ENCODE results near the gene PIP4K2C.
"Not testable (repeated sequence)": the region's sequence is repeated elsewhere in the genome, so short reads cannot be mapped to it uniquely, and the experiment has no call there.

Gene PIP4K2C

DNA sequence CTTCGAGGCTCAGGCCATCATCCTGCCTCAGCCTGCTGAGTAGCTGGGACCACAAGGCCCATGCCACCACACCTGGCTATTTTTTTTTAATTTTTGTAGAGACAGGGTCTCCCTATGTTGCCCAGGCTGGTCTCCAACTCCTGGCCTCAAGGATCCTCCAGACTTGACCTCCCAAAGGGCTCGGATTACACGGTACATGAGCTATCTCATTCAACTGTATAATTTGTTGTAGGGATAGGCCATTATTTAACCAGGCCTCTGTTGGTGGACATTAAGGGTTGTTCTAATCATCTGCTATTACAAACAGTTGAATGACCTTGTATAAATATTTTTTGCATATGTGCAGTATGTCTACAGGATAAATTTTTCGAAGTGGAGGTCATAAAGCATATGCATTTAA lies 32.1 kb upstream of the PIP4K2C start:
- in situ Hi-C loops (cut with MboI; ENCODE audit: low sequenced_read_pairs) = no loop called here

DNA sequence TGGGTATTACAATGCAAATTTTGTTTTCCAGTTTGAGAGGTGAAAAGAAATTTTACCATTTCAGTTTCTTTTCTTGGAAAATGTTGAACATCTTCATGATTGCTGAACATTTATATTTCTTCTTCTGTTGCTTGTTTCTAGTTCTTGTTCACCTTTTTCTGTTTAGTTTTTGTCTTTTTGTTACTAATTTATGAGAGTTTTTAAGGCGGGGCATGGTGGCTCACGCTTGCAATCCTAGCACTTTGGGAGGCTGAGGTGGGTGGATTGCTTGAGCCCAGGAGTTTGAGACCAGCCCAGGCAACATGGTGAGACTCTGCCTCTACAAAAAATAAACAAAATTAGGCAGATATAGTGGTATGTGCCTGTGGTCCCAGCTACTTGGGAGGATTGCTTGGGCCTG lies 30.5 kb upstream of the PIP4K2C start:
- in situ Hi-C loops (cut with MboI; ENCODE audit: low sequenced_read_pairs) = no loop called here

DNA sequence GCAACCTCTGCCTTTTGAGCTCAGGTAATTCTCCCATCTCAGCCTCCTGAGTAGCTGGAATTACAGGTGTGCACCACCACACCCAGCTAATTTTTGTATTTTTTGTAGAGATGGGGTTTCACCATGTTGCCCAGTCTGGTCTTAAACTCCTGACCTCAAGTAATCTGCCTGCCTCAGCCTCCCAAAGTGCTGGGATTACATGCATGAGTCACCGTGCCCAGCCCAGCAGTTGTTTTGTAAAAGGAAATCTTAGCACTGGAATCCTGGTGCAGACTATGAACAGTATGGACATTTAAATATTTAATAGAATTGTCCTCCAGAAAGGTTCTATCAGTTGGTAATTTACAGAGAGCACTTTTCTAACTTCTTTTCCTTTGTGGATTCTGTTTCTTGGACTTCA lies 29.9 kb upstream of the PIP4K2C start:
- in situ Hi-C loops (cut with MboI; ENCODE audit: low sequenced_read_pairs) = not testable (repeated sequence)

DNA sequence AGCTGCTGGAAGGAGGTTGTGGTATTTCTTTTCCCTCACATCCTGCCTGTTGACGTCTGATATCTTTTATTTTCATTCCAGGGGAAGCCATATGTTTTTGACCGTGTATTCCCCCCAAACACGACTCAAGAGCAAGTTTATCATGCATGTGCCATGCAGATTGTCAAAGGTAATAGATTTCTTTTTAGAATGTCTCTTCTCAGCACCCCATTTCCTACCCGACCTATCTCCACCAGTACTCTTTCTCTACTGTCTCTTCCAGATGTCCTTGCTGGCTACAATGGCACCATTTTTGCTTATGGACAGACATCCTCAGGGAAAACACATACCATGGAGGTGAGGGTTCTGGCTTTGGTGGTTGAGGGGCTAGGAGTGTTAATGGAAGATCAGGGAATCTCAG lies 27.6 kb upstream of the PIP4K2C start:
- in situ Hi-C loops (cut with MboI; ENCODE audit: low sequenced_read_pairs) = no loop called here

DNA sequence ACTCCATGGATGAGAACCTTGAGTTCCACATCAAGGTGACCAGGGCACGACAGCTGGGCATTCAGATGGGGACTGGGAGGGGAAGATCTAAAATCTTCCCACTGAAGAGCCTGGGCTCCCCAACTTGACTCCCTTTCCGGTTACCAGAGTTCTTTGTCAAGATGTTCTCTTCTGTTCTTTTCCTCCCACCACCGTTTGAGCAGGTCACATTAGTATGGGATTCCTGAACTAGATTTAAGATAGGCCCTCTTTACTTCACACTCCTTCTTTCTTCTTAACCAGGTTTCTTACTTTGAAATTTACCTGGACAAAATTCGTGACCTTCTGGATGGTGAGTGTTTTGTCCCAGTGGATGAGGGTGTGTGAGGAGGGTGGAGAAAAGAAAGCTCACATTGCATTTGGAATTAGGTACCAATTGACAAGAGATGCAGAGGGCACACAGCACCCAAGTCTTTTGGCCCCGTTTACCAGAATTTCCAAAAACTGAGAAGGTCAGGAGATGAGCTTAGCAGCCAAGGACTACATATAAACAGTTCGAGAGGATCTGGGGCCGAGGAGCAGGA lies 26.7 kb upstream of the PIP4K2C start:
- in situ Hi-C loops (cut with MboI; ENCODE audit: low sequenced_read_pairs) = no loop called here

DNA sequence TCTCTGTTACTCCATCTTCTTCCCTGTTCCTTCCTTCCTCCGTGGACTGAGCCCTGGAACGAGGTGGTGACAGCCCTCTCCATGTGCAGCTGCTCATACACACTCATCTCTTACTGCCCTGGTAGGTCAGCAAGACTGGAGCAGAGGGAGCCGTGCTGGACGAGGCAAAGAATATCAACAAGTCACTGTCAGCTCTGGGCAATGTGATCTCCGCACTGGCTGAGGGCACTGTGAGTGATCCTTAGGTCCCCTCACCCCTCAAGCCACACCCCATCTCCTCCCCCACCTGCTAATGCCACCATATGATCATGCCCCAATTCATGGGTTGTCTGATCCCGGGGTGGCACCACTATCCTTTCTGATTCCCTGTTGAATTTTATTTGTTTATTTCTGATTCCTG lies 22.2 kb upstream of the PIP4K2C start:
- in situ Hi-C loops (cut with MboI; ENCODE audit: low sequenced_read_pairs) = no loop called here

DNA sequence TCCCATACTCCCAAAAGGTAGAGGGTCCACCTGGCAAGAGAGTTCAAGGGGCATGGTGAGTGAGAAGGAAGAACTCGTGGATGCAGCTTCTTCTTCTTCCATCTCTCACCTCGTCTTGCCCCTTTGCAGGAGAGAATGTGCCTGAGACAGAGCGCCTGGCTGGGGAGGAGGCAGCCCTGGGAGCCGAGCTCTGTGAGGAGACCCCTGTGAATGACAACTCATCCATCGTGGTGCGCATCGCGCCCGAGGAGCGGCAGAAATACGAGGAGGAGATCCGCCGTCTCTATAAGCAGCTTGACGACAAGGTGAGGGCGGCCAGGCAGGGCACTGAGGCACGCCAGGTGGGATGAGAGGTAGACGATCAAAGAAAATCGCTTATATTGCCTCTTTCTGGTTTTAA lies 21.1 kb upstream of the PIP4K2C start:
- in situ Hi-C loops (cut with MboI; ENCODE audit: low sequenced_read_pairs) = no loop called here

DNA sequence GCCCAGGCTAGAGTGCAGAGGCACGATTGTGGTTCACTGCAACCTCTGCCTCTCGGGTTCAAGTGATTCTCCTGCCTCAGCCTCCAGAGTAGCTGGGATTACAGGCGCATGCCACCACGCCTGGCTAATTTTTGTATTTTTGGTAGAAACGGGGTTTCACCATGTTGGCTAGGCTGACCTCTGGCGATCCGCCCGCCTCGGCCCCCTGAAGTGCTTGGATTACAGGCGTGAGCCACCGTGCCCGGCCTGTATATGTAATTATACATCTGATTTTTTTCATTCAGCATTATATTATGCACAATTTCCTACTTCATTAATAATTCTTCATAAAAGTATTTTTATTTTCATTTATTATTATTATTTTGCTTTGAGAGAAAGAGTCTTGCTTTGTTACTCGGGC lies 20.6 kb upstream of the PIP4K2C start:
- in situ Hi-C loops (cut with MboI; ENCODE audit: low sequenced_read_pairs) = not testable (repeated sequence)

DNA sequence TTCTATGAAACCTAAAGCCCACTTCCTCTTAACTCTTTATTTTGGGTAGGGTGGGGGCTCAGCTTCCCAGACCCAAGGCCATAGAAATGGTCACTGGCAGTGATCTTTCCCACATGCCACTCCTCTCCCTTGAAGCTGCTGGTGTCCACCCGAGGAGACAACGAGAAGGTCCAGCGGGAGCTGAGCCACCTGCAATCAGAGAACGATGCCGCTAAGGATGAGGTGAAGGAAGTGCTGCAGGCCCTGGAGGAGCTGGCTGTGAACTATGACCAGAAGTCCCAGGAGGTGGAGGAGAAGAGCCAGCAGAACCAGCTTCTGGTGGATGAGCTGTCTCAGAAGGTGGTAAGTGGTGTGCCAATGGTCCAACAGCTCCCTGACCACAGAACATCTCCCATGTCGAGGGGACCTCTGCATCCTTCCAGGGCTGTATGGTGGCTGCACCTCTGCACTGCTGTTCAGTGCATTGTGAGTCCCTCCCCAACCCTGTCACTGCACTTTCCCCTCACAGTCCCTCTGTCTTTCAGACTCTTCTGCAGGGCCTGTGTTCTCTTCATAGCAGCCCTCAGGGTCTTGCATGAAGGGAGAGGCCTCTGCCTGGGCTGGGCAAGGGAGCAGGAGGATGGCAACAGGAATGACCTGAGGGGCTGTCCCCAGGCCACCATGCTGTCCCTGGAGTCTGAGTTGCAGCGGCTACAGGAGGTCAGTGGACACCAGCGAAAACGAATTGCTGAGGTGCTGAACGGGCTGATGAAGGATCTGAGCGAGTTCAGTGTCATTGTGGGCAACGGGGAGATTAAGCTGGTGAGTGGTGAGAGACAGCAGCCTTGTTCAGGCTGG lies 18.8 kb upstream of the PIP4K2C start:
- in situ Hi-C loops (cut with MboI; ENCODE audit: low sequenced_read_pairs) = no loop called here

DNA sequence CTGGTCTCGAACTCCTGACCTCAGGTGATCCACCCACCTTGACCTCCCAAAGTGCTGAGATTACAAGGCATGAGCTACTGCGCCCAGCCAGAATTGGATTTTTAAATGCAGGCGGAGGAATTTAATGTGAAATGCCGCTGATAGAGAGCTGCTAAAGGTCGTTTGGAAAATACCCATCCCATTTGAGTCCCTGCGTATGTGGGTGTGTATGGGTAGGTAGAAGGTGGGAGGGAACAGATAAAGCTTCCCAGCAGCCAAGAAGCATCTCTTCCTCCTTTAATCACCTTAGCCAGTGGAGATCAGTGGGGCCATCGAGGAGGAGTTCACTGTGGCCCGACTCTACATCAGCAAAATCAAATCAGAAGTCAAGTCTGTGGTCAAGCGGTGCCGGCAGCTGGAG lies 16.2 kb upstream of the PIP4K2C start:
- in situ Hi-C loops (cut with MboI; ENCODE audit: low sequenced_read_pairs) = no loop called here

DNA sequence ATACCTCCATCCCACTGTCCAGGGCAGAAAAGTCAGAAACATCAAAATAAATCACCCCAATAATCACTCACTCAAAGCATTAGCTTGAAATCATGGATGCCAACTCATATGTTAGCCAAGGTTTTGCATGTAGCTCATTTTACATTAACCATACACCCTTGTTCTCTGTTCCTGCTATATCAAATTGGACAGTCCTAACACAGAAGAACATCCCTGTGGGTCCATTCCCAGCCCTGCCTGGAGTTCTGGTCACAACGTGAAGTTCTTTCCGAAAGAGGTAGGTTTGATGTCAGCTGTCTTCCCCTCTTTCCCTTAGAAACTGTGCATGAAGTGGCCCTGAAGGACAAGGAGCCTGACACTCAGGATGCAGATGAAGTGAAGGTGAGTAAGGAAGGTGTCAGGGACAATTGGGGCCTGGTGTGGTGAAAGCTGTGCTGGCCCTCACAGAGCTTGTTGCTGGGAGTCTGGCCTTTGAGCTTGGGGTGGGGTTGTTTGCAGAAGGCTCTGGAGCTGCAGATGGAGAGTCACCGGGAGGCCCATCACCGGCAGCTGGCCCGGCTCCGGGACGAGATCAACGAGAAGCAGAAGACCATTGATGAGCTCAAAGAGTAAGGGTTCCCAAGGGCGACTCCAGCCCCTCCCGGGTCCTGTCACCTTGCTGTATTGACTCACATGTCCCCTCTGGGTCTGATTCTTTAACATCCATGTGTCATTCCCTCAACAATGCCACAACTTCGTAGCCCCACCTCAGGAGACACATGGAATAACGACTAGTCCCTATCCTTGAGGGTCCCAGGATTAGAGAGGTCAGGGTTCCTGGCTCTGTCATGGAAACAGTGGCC lies 15.0 kb upstream of the PIP4K2C start:
- in situ Hi-C loops (cut with MboI; ENCODE audit: low sequenced_read_pairs) = no loop called here

DNA sequence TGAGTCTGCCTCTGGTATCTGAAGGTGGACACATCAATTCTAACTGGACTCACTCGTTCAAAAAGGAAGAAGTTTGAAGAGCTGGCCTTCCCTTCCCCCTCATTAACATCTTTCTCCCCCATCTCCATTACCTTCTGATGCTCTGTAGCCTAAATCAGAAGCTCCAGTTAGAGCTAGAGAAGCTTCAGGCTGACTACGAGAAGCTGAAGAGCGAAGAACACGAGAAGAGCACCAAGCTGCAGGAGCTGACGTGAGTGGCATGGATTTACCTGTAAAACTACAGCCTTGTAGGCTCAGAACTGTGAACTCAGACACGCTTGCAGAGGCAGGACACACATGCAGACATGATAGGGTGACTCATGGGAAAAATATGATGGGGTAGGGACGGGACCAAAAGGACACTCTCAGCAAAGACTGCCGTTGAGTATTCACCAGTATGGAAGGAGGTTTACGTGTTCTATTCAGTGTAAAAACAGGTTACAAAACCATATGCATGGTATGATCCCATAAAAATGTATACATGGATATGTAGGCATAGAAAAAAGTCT lies 14.3 kb upstream of the PIP4K2C start:
- in situ Hi-C loops (cut with MboI; ENCODE audit: low sequenced_read_pairs) = no loop called here

DNA sequence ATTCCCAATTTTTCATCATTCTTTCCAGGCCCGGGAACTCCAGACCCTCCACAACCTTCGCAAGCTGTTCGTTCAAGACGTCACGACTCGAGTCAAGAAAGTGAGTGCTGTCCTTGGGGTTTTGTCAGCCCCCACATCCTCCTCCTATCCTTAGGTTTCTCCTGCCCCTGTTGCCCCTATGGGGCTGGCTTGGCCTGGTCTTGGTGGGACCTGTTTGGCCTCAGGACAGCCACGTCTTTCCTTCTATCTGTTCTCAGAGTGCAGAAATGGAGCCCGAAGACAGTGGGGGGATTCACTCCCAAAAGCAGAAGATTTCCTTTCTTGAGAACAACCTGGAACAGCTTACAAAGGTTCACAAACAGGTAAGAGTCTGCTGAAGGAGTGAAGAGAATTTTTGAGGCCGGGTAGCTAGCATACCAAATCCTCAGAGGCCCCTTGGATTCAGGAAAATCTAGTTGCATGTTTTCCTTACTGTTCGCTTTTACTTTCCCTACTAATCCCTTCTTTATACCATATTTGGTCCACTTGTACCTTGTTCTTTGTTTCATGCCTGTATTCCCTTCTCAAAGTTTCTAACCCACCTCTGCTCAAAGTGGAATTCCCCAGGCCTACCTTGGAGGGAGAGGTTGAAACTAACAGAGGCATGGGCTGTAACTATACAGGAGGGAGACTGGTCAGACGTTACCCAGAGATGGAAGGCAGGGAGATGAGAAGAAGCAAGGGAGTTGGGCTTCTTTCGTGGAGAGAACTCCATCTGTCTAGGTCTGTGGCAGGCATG lies 12.8 kb upstream of the PIP4K2C start:
- in situ Hi-C loops (cut with MboI; ENCODE audit: low sequenced_read_pairs) = no loop called here

DNA sequence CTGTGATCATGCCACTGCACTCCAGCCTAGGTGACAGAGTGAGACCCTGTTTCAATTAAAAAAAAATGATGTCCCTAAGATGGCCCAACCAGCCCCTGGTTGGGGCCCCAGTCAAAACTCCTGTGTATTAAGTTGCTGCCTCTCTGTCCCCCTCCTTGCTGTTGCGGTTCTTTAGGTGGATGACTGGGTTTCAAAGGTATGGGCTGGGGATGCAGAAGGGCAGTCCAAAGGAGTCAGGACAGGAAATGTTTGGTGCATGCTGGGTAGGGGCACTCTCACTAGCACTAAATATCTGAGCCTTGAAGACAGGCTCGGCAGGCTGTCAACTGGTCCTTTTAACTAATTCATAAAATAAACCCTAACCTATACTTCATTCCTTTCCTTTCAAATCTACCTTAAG lies 12.0 kb upstream of the PIP4K2C start:
- in situ Hi-C loops (cut with MboI; ENCODE audit: low sequenced_read_pairs) = no loop called here

DNA sequence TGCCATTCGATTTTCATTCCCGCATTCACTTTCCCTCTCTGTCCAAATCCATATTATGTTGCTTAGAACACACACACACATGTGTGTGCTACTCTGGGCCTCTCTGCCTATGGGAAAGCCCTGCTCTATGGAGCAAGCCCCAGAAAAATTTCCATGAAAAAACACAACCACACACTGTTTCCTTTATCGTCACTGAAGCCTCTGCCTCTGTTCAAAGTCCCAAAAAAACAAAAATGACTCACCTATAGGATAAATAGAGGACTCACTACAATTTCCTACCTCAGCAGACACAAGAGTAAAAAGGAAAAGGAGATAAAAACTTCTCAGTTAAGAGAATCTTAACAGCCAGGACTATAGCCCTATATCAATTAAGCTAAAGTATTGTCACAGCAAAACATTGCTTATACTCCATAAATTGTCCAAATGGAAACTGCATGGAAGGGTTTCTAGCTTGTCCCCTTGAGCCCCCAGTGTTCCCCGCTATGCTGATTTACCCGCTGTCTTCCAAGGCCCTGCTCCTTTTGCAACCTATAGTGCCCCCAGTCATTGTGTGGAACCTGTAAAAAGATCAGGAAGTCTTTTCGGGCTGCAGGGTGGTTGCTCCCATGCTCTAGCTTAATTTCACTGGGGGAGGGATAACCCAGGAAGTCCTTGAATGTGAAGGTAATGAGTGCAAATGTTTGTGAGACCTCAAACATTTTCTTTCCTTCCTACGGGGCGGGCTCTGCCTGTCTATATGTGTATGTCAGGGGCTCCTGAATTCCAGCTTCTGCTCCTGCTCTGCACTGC lies 11.1 kb upstream of the PIP4K2C start:
- in situ Hi-C loops (cut with MboI; ENCODE audit: low sequenced_read_pairs) = no loop called here

DNA sequence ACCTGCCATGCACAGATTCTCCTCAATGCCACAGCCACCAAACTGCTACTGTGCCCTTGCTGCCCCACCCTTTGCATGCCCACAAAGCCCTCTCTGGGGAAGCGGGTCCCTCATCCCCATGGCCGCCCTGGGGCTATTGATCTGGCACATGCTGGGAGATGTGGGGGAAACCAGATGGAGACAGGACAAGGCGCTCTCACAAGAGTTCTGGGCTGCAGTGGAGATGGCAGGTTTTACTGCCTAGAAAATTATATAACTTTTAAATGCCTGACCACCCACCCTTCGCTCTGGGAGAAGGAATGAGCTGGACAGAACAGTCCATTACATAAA lies 10.6 kb upstream of the PIP4K2C start:
- in situ Hi-C loops (cut with MboI; ENCODE audit: low sequenced_read_pairs) = no loop called here

DNA sequence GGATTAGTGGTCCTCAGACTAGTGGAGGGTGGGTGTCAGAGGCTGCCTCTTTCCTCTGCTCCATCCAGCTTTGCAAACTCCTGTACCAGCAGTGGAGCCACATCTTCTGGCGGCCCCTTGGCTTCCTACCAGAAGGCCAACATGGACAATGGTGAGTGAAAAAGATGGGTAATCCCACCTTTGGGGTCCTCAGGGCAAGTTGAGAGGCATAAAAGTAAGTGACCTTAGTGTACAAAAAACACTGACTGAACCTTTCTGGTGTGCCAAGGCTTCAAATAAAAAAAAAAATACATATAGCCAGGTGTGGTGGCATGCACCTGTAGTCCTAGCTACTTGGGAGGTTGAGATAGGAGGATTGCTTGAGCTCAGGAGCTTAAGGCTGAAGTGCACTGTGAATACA lies 9.2 kb upstream of the PIP4K2C start:
- in situ Hi-C loops (cut with MboI; ENCODE audit: low sequenced_read_pairs) = no loop called here

DNA sequence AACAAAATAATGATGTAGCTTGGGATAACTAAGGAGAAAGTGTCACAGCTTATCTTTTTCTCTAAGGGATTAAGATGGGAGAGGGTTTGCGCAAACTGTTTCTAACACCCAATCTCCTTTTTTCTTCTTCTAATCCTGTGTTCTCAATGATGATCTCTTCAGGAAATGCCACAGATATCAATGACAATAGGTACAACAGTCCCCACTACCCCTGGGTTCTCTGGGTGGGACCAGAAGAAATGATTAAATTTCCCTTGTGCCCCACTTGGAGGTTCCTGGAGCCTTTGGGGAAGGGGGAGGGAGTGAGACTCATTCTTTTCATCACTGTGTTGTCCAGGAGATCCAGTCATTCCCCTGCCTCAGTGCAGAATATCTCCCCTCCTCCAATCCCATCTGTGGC lies 8.6 kb upstream of the PIP4K2C start:
- in situ Hi-C loops (cut with MboI; ENCODE audit: low sequenced_read_pairs) = no loop called here

DNA sequence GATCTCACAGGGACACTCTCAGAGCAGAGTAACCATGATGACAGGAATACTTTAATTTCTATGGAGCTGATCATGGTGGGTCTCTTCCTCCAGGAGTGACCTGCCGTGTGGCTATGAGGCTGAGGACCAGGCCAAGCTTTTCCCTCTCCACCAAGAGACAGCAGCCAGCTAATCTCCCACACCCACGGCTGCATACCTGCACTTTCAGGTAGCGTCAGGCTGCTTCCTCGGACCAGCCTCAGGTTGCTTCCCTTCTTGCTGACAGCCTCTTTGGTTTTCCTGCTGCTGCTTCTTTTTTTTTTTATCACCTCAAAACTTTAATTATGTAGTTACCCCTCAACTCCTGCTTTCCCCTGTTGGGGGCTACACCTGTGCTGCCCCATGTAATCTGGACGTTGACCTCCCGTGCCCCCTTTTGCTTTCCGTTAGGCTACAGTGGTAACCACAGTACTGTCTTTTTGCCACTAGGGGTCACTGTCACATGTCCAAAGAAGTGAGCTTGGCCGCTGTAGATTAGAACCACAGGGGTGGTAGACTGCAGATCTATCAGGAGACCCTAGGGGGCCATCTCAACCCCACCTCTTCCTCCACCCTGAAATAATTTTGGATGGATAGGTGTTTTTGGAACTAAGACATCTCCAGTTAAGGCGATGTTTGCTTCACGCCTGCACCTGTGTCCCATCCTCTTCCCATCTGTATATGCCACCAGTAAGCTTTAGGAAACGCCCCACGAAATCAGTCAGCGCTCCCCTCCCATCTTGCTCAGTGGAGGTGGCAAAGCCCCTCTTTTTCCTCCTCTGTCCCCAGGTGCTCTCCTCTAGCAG lies 7.8 kb upstream of the PIP4K2C start:
- in situ Hi-C loops (cut with MboI; ENCODE audit: low sequenced_read_pairs) = no loop called here
